ENCODE measurements around the gene KXD1. TPM values are rescaled to one million over a fixed set of nuclear protein-coding genes. Genes with fewer than 3 reads are reported as not detected.
"Not testable (repeated sequence)": the region's sequence is repeated elsewhere in the genome, so short reads cannot be mapped to it uniquely, and the experiment has no call there.

Gene KXD1
- total RNA-seq, 1 experiment from 2014 or later = 148 TPM

DNA sequence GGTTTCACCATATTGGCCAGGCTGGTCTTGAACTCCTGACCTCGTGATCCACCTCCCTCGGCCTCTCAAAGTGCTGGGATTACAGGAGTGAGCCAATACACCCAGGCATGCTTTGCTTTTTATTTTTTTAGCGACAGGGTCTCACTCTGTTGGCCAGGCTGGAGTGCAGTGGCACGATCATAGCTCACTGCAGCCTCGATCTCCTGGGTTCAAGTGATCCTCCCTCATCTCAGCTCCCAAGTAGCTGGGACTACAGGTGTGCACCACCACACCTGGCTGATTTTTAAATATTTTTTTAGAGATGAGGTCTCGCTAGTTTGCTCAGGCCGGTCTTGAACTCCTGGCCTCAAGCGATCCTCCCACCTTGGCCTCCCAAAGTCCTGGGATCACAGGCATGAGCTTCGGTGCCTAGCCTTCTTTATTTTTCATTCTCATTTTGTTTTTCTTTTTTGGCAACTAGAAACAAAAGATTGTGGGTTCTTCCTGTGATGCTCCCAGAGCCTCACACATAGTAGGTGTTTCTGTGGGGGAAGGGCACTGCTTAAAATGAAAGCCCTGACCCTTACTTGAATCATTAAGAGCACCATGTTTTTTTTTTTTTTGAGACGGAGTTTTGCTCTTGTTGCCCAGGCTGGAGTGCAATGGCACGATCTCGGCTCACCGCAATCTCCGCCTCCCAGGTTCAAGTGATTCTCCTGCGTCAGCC lies 43.2 kb downstream of the KXD1 start:
- not testable (repeated sequence) for DNase-seq (ENCODE audit: low read depth)

DNA sequence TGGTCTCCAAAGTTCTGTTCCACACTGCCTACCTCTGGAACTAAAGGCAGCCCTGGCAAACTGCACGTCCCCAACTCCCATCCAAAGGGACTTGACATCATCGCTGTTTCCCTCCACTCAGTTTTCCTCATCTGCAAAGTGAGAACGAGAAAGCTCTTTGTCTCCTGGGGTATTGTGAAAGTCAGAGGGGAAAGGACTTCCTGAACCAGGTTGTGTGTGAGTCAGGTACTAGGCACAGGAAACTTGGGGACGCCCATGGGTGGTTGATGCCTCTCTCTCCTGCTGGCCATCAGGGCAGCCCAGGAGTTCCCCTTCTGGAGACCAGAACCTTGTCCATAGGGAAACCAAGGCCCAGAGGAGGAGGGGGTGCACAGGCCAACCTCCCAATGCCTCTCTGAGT lies 44.2 kb downstream of the KXD1 start:
- DNase-seq (ENCODE audit: low read depth) = no peak

DNA sequence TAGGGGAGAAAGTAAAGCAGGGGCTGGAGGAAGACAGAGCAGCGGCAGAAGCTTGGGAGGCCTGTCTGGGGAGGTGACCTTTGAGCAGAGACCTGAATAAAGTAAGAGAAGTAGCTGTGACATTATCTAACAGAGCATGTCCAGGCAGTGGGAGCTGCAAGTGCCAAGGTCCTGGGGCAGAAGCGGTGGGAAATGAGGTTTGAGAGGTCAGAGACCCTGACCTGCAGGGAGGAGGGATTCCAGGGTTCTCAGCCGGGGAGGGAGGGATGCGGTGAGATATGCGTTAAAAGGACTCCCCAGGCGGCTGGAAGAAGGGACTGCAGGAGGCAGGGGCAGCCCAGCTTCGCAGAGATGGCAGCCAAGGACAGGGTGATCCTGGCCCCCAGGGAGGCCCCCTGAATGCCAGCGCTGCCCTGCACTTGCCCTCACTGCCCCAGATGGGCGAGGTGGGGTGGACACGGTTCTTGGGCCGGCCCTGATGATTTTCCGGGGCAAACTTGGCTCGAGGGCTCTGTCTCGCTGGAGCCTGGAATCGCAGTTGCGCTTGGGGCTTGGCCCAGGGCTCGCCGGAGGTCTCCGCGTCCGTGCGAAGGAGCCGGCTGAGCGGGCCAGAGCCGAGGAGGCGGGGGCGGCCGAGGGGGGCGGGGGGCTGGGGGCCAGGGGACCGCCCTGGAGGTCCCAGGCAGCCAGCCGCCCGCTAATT lies 45.7 kb downstream of the KXD1 start:
- no peak for DNase-seq (ENCODE audit: low read depth)

DNA sequence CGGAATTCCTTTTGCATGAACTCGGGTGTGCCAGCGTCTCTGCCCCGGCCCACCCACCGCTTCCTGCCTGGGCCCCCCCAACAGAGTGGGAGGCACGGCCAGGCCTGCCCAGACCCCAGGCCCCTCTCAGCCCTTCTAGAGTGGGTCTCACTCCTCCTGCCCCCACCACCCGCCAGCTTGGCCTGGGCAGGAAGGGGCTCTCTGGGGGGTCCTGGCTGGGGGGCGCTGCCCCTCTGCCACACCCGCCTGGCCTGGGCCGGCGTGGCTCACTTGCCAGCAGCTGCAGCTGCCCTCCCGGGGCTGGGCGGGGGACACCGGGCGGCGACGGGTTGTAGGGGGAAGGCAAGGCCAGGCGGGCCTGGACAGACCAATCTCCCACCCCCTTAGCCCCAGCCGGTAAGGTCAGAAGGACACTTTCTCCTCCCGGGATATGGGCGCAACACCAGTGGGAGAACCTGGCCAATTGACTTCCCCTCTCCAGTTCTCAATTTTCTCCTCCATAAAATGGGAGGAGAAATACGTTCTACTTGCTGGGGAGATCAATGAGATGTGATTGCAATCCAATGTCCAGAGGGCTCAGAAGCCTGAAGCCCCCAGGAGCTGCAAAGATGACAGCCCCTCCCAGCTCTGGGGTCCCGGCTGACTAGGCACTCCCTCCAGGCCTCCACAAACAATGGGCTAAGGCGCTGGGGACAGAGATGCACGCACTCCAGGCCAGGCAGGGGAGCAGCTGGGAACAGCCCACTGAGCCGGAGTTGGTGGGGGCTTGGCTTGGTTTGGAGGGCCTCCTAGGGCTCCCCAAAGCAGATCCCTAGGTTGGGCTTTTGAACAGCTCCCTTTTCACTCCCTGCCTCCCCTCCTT lies 46.5 kb downstream of the KXD1 start:
- no peak for DNase-seq (ENCODE audit: low read depth)

DNA sequence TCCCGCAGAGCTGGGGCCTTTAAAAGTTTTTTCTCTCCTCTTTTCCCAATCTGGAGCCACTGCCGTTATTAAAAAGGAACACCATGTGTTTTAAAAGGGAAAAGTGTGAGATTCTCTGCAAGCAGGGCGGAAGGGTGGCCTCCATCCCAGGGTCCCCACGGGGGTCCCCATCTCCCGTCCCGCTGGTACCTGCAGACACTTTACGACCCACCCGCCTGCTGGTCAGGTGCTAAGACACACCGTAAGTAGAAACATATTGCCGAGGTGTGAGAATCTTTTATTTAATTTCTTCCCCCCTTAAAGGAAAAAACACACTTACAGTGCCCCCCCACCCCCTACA lies 47.1 kb downstream of the KXD1 start:
- no peak for DNase-seq (ENCODE audit: low read depth)

DNA sequence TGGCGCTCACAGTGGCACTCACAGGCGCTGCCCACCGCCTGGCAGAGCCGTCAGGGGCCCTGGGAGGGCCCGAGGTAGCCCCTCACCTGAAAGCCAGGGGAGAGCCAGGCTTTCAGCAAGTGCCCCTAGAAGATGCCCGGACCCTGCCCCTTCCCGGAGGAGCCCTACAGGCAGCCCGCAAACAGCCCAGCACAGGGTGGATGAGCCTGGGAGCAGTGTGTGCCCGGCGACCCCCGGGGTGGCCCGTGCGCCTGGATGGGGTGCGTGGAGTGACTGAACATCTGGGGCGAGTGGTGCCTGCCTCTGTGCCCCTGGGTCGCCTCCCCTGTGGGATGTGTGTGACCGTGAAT lies 47.5 kb downstream of the KXD1 start:
- DNase-seq (ENCODE audit: low read depth) = no peak

DNA sequence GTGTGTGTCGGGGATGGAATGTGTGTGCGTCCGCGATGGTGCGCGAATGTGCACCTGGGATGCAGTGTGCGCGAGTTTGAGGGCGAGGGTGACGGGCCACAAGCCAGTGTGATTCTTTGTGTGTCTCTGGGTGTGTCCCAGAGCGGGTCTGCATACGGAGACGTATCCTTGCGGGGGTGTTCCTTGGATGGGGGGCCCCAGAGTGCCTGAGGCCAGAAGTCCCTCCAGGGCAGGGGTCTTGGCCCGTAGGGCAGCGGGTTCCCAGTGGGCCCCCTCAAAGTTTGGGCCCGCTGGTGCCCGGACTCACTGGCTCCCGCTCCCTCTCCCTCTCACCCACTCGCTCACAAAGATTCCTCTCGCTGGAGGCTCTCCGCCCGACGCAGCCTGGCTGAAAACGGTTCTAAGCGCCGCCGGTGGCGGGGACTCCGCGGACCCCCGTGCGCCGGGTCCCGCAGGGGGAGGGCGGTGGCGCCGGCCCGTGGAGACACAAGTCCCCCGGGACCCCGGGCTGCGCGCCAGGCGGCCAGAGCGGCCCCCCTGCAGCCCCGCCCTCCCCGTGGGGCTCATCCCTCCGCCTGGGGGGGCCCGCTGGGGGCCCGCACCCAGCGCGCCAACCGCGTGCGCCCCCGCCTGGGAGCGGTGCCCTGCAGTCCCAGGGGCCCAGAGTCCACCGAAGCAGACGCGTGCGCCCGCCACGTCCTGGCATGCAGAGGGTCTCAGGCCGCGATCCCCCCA lies 48.0 kb downstream of the KXD1 start:
- DNase-seq (ENCODE audit: low read depth) = no peak

DNA sequence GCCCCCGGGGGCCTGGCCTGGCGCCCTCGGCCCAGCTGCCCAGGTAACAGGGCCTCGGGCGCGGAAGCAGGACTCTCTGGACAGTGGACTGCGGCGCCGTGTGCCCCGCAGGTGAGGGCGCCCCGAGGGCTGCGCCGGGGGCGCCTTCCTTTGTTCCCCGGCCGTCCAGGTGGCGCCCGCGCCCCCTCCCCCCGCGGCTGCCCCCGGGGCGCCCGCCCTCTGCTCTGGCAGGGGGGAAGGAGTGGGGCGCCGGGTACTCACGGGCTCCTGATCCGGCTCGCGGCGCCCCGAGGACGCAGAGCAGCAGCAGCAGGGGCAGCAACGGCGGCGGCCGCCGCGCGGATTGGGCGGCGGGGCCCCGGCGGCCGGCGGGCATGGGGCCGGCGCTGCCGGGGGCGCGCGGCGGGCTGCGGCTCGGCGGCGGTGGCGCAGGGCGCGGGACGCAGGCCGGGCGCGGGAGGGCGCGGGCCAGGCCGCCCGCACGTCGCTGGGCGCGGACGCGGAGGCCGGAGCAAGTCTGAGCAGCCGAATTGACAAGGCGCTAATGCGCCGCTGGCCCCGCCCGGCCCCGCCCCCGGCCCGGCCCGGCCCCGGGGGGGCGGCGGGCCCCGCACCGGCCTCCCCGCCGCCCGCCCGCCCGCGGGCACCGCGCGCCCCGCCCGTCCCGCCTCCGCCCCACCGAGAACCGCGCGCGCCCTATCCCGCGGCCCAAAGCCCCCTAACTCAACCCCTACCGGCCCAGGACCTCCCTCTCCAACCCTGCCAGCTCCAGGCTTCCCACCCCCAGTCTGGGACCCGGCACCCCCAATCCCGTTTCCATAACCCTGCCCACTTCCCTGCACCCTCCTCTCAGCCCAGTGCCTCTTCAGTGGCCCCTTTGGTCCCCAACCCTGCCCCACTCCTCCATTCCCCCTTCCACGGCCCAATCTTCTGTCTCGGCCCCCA lies 48.9 kb downstream of the KXD1 start, which contains the start of gene CRLF1:
Gene CRLF1 (minus strand): TSS at position 519 of the 945 bp plus-strand sequence. CDS start 143 bp downstream, at position 376.
- no peak for DNase-seq (ENCODE audit: low read depth)

DNA sequence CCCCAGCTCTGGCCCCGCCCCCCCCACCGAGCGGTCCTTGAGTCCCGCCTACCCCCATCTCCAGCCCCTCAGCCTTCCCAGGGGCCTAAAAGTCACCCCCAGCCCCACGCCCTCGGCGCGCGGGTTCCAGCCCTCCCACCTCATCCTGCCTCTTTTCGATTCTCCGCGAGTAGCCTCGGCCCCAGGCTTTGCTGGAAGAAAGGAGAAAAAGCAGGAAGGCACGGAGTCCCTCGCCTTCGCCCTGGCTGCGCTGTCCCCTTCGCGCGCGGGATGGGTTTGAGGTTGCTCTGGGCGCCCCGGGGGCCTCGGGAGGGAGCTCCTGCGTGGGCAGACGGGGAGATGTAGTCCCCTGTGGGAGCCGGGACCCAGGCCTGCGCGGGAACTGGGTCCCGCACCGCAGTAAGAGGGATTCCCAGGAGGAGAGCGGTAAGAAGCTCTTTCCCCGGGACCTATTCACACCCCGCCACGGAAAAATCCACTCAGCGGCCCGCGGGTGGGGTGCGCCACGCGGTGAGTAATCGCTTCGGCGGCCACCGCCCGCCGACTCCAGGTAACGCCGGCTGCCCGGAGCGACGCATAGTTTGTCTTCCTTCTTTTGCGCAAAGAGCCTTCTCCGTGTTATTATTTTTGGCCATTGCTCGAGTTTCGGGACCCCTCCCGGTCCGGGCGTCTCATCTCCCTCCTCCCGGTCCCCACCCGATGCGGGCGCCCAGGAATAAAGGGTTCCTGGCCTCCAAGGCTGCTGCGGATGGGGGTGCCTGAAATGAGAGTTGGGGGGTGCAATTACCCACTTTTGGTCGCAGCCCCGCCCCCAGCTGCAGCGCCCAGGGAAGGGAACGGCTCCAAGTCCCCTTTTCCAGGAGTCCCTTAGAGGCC lies 49.8 kb downstream of the KXD1 start:
- DNase-seq (ENCODE audit: low read depth) = no peak

DNA sequence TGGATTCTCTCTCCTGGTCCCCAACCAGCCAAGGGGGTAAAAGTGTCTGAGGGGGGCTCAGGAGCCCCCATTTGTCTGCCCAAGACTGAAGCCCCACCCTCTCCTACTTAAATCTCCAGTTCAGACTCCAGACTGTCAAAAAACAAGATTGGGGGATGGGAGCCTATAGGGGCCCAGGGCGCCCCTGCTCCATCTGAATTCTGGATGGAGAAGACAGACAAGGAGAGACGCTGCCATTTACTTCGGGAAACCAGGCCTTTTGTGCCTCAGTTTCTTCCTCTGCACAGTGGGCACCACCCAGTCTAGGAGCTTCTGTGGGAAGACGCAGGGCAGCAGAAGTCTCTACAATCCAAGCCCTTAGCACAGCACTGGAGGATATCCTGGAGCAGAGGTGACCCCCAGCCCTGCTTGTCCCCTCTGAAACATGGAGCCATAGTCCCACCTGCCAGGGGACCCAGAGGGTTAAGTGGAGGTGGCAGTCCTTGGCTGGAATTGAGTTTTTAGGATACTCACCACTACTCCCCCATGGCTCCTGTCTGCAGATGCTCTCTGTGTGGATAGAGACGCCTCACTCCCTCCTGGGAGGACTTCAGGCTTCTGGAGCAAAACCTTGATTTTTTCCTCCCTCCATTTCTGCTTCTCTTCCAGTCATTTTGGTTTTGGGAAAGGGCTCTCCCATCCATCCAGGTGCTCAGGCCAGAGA lies 50.6 kb downstream of the KXD1 start:
- DNase-seq (ENCODE audit: low read depth) = no peak

DNA sequence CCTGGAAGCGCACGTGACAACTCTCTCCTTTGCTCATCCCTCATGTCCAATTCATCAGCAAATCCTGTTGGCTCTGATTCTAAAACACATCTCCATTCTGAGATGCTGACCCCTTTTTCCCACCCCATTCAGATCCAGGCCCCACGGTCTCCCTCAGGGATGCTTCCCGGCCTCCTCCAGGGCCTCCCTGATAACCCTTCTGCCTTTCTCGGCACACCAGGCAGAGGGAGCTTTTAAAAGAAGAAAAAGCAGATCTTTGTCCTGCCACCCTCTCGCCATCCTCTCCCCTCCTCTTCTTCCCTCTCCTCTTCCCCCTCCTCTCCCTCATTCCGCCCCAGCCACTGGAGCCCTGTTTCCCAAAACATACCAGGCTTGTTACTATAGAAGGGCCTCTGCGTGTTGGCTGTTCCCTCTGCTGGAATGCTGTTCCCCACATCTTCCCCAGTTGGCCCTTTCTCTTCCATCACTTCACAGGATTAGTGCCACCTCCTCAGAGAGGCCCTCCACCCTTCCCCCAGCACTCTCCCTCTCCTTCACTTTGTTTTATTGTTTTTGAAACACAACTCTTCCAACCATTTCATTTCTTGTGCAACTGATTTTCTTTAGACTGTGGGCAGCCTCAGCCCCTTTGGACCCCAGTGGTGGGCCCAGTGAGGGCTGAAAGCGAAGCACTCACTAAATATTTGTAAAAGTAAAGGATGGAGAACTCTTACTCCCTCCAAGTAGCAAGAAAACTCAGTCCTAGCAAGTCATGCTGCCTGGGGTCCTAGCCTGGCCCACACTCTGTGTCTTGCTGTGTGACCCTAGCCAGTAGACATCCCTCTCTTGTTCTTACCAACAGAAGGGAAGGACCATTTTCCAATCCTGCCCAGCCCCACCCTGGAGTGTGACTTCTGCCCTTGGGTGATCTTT lies 51.4 kb downstream of the KXD1 start:
- DNase-seq (ENCODE audit: low read depth) = no peak

DNA sequence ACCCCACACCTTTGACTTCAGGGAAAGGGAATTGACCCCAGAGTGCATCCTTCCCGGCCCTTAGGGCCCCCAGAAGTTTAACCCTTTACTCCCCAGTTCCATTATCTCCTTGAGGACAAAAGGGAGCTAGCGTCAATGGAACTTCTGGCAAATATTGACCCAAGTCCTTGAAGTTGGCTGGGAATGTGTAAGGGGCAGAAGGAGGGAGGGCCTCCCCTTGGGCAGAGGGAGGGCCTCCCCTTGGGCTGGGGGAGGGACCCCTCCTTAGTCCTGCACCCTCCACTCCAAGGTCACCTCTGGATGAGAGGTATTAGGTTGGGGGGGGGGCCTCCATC lies 52.0 kb downstream of the KXD1 start:
- no peak for DNase-seq (ENCODE audit: low read depth)

DNA sequence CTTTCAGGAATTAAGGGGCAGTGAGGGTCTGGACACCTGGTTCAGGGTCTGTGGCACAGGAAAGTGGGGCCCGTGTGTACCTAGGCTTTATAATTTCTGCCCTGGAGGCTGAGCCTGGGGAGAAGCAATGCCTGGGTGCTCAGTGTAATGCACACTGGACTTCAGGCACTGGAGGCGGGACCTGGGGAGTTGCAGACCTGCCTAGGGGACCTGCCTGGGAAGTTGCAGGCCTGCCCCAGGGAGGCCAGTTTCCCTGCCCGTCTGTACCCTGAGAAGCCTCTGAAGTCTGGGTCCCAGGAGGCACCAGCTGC lies 52.5 kb downstream of the KXD1 start:
- DNase-seq (ENCODE audit: low read depth) = no peak

DNA sequence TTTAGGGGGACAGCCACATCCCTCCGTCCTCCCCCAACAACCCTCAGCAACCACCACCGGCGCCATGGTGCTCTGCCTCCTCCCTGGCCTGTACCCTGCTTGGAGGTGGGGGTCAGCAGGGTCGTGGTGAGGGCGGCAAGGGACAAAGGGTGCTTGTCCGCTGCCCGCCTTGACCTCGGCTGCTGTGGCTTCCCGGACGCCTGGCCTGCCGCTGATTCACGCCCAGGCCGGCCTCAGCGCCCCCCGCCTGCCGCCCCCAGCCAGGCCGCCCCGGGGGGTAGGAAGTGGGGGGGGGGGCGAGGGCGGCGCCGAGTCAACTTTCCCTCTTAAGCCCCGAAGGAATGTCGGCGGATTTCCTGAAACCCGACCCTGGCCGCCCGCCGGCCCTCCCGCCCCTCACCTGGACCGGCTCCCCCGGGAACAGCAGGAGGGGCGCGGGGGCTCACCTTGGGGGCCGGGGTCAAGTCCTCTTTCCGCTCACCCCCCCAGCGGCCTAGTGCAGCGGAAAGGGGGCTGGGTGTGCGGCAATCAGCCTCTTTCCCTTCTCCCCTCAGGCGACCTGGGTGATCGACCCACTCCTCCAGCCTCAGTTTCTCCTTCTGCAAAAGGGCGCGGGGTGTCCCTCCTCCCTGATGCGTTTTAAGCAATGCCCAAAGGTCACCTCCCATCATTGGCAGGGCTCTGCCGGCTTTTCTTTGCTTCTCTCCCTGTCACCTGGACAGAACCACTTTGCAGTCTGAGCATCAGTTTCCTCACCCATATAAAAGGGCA lies 53.1 kb downstream of the KXD1 start:
- DNase-seq (ENCODE audit: low read depth) = no peak

DNA sequence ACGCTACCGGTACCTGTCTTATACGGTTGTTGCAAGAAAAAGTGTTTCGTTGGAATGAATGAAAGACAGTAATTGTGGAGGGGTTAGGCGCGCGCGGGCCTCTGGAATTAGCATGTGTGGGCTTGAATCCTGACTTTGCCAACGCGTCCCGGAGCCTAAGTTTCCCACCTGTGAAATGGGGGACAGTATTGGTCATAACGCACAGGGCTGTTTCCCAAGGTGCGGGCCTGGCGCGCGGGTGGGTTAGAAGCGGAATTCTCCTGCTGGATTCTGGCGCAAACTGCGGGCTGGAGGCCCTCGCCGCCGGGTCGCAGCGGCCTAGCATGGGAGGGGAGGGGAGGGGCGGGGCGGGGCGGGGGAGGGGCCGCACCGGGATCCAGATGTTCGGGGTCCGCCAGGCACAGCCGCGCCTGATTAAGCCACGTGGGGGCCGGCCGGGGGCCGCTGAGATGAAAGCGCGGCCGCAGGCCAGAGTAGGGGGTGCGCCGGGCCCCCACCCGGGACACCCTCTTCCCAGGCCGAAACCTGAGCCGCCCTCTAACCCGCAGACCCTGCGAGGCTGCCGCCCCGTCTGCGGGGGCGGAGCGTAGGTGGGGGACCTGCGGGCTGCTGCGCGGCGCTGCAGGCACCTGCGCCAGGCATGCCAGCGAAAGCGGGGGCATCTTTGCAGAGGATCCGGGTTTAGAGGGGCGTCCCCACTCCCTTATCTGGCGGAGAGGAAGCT lies 53.8 kb downstream of the KXD1 start:
- no peak for DNase-seq (ENCODE audit: low read depth)

DNA sequence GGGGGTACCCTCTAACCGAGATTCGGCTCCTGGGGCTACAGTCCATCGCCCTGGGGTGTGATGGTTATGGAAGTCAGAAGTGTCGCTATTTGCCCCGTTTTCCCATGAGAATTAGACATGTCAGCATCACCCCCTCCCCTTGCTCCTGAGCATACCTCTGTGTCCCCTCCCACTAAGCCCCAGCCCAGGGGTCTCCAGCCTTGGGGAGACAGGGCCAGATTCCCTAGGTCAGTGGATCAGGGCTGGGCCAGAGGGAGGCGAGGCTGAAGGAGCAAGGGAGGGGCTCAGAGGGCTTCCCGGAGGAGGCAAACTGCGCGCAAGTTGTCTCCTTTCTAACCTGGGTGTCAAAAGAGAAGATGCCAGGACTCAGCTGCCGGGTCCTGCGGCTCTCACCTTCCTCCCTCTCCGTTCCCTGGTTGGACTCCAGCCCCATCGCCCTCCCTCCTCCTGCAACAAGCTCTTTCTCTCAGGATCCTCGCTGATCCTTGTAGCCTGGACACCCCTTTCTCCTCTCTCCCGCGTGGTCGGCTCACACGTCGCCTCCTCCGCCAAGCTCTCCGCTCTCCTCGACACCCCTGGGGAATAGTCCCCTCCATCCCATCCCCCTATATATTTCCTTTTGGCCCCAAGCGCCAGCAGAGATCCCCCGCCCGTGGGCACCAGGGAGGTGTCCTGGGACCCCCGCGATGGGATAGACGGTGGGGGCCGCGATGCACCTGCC lies 54.5 kb downstream of the KXD1 start:
- no peak for DNase-seq (ENCODE audit: low read depth)

All from LHCN-M2 (cell line).